Fibroblast of the conjunctiva (primary cell): ENCODE data around the gene SRSF10.
A peak's percentile ranks its signal among the peaks of the same experiment; 100 is the strongest.
"Not testable (repeated sequence)": the region's sequence is repeated elsewhere in the genome, so short reads cannot be mapped to it uniquely, and the experiment has no call there.

ENCODE experiments used
- DNase-seq: peaks from one replicate; pipeline ENCODE4 v3.0.0-alpha.2; 2010; ENCODE audit warnings: low read depth

SRSF10 gene

DNA sequence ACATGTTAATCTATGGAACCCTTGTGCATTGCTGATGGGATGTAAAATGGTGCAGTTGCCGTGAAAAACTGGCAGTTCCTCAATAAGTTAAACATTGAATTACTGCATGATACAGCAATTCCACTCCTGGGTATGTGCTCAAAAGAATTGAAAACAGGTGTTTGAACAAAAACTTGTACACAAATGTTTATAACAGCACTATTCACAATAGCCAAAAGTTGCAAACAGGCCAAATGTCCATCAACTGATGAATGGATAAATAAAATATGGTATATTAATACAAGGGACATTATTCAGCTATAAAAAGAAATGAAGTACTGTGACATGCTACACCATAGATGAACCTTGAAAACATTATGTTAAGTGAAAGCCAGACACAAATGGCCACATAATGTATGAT lies 17.7 kb upstream of the SRSF10 start:
- DNase-seq = no peak

DNA sequence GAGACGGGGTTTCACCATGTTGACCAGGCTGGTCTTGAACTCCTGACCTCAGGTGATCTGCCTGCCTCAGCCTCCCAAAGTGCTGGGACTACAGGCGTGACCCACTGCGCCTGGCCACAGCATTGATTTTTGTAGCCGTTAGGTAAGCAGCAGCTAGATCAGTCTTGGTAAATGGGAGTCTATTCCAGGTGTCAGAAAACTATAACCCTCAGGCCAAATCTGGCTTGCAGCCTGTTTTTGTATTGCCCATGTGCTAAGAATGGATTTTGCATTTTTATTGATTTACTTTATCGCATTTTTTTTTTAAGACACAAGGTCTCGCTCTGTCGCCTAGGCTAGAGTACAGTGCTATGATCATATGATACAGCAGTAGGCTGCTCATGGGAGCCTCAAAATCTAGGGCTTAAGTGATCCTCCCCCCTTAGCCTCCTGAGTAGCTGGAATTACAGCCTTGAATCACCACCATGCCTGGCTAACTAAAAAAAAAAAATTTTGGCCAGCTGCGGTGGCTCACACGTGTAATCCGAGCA lies 16.6 kb upstream of the SRSF10 start:
- no peak for DNase-seq

DNA sequence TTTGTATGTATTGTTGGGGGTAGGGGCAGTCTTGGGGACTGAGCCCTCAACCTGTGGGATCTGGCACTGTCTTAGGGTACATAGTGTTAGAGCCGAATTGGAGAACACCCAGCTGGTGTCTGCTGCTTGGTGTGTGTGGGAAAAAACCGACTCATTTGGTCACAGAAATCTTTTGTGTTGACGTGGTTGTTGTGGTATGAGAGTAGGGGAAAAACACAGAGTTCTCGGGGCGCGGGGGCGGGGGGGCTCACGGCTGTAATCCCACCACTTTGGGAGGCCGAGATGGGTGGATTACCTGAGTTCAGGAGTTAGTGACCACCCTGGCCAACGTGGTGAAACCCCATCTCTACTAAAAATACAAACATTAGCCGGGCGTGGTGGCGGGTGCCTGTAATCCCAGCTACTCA lies 15.3 kb upstream of the SRSF10 start:
- DNase-seq = no peak

DNA sequence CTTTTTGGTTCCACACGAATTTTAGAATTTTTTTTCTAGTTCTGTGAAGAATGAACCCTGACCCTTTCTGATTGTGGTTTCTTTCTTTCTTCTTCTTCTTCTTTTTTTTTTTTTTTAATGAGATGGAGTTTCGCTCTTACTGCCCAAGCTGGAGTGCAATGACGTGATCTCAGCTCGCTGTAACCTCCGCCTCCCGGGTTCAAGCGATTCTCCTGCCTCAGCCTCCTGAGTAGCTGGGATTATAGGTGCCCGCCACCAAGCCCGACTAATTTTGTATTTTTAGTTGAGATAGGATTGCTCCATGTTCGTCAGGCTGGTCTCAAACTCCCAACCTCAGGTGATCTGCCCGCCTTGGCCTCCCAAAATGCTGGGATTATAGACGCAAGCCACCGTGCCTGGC lies 11.9 kb upstream of the SRSF10 start:
- not testable (repeated sequence) for DNase-seq

DNA sequence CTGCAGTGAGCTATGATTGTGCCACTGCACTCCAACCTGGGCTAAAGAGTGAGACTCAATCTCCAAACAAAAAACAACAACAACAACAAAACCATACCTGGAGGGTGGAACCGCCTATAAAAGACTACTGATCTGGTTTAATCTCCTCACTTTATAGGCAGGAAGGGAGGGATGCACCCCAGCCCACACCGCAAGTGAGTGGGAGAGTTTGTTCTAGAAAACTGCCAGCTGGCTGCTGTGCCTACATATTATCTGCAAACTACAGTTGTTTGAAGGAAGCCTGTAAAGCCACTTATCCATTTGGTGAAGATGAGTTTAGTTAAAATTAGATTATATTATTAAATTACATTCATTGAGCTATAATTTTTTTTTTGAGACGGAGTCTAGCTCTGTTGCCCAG lies 9.1 kb upstream of the SRSF10 start:
- DNase-seq = no peak

DNA sequence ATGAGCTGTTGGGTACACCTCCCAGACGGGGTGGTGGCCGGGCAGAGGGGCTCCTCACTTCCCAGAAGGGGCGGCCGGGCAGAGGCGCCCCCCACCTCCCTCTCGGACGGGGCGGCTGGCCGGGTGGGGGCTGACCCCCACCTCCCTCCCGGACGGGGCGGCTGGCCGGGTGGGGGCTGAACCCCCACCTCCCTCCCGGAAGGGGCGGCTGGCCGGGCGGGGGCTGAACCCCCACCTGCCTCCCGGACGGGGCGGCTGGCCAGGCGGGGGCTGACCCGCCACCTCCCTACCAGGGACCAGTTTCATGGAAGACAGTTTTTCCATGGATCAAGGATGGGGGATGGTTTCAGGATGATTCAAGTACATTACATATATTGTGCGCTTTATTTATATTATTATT lies 6.9 kb upstream of the SRSF10 start:
- not testable (repeated sequence) for DNase-seq

DNA sequence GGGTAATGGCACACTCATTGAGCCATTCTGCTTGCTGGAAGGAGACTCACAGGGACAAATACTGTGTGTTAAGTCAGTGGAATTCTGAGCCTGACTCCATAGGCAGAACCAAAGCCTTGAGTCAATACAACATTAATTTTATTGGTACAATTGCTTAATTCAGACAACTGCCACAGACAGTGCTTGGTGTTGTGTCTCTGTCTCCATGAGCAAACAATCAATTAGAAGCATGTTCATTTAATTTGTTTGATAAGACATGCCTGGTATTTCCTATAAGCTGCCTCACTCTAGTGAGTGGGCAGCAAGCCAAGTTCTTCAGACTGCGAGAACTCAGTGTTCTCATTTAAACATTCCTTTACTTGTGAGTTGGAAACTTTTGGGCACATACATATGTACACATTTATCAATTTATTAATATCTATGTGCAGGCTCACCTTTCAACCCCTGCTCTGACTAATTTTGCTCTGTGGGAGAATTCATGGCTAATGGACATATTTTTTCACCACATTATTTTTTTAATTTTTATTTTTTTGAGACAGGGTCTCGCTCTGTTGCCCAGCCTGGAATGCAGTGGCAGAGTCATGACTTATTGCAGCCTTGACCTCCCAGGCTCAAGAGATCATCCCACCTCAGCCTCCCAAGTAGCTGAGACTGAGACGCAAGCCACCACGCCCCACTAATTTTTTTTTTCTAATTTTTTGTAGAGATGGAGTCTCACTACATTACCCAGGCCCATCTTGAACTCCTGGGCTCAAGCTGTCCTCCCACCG lies 4.5 kb upstream of the SRSF10 start:
- peak; percentile 57 for DNase-seq

DNA sequence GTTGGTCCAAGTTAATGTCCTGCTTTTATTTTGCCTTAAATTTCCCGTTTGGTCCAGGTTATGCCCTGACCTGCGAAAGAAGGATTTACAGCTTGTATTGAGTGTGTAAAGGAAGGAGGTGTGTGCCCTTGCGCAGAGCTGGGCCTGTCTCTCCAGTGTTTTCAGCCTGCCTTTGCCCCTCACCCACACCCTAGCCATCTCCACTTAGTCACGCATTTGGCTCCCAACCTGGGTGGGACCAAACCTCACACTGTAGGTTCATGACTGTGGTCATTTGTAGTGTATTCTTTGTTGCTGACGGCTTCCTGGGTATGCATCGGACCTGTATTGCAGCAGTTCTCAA lies 572 bp upstream of the SRSF10 start:
- DNase-seq = peak; percentile 28

DNA sequence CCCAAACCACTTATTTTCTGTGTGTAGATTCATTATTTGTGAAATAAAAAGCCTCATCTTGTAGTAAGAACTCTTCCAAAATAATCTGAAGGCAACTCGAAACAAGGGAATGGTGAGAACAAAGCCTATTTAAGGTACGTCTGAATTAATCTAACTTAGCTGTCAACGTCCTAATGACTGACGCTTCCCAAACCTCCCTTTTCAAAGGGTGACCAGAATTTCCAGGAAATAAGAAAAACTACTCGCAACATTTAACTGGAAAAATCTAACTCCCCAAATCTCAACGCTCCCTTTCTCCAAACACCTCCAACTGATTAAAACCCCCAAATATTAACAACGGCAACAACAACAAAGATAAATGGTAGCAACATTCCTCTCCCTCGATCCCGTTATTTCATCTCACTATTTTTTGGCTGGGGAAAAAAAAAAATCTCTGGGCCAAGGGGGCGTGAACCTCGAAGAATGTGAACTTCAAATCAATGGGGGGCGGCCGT lies 693 bp downstream of the SRSF10 start:
- no peak for DNase-seq

DNA sequence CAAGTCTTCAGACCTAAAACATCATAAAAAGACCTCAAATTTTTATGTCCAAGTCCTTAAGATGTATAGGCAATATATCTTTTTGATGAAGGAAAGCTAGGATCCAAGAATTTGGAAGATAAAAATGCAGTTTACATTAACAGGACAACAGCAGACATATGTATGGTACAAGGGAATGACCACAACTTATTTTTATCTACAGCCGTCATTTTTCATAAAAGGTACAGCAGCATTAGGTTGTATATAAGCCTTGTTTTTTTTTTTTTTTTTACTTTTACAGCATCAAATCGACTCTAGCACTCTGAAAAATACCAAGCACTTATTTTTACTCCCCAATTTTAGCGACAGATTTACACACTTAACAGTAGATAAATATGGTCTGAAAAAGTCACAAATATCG lies 1.3 kb downstream of the SRSF10 start:
- no peak for DNase-seq

DNA sequence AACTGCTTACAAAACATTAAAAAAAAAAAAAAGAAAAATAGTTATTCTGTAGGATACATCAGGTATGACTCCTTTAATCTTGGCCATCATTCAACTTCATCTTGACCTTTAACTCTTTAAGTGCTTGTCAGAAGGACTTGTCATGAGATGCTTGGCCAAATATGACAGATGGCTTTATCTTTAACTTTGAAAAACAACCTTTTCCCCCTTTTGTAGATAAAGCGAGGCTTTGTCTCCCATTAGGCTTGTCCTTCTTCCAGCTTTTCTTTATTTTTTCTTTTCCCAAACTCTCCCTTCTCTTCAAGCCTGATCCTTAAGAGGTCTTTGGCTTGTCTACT lies 2.3 kb downstream of the SRSF10 start:
- no peak for DNase-seq

DNA sequence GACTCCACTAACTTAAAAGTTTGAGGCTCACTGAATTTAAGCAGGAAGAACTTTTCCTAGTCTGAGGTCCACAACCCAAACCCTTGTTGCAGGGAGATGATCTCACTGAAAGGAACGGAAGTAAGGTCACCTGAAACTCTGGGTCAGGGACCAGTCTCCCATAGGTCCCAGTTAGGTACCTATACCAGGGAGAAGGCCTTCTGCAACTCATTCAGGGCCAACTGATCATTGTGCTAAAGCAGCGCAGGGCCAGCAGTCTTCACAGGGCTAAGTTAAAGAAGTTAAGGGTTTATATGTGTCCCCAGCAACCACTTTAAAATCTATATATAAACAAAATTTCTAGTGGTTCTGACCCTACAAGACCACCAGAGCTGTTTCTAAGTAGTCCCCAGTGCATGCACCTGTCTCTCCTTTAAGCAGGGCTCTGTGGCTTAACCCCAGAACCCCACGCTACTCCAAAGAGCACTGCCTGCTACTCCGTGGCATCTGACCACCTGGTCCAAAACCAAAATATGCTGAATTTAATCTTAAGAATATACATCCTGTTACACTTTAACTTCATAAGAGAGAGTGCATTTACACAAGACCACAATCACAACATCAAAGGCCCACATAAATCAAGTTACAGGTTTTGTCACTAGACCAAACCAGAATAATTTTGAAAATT lies 2.8 kb downstream of the SRSF10 start:
- no peak for DNase-seq

DNA sequence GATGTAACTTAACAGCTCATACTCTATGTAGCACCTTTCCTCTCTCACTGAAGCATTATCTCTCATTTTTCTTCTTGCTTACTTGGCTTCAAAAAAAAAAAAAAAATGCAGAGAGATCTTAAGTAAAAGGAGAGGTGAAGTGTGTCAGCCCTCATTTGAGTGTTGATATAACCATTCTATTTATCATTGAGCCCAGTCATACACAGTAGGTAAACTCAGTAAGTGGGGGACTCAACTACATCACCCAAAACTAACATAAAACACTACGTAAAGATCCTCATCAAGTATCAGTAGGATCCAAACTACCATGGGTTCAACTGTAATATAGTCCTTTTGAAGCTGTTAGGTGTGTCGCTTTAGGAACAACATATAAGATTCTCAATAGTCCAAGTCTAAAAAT lies 12.3 kb downstream of the SRSF10 start:
- DNase-seq = no peak

DNA sequence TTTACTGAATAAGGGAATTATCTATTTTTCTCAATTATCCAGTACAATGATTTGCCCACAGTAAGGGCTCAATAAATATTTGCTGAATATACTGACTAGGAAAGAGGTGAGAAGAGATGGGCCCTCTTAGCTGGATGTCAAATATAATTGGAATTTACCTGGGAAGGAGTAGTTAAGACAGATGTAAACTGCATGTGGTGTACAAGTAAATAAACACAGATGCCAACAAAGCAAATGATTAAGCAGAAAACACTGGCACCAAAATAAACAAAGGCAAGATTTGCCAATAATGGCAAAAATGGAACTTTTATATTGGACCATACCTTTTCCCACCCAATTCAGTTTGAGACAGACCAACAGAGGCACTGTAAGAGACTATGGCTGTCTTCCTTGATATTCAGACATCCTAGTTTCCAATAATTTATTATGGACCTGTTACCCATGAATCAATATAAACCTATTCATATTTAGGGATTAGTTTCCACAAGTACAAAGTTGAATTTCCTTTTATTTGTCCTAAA lies 13.1 kb downstream of the SRSF10 start:
- no peak for DNase-seq

DNA sequence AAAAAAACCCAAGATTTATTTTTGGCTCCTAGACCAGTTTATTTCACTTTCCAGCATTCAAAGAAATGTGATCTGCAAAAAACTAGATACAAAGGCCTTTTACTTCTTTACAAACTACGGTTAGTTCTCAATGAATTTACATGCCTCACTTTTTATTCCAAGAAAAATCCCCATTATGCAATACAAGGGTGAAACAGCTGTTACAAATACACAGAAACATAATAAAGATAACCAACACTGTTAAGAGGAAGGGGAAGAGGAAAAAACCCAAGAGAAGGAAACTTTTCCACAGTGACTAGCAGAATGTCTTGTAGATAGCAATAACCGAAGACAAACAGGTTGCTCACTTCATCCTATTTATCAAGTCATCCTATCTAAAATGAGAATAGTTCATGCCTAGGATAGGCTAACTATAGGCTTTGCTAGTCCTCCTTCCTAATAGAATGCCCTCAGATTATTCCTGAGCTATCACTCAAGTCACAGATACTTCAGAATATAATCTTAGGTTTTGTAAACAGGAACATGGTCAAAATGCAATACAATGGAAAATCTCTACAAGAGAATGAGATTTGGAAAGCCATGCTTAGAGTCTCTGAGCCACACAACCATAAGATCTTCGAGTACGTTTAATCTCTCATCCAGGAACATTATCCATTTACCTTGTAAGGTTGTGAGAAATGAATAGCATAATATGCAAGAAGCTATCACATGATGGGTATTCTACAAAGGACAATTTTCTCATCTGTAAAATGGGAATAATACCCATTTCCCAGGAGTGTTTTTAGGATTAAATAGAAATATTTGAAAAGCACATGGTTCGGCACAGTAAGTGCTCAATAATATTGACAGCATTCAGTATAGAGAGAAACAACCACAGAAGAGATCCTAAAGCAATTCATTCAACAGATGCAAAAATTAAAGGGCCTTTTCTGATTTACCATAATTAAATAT lies 15.1 kb downstream of the SRSF10 start:
- no peak for DNase-seq

DNA sequence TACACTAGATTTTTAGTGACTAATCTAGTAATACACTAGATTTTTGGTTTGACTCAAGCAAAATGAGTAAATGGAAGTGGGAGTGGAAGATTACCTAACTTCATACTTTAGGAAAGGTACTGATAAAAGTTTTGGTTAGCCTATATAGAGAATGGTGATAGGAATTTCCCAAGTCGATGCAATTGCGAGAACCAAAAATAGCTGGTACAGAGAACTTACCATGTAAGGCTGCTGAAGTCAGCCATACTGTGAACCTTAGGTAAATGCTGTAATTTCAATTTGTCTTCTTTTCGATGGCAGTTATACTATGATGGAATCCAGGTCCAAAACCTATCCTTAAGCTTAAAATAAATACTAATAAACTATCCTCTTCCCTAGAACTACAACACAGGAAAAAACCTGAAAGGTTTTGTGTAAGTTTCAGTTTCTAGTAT lies 15.9 kb downstream of the SRSF10 start:
- DNase-seq = no peak

DNA sequence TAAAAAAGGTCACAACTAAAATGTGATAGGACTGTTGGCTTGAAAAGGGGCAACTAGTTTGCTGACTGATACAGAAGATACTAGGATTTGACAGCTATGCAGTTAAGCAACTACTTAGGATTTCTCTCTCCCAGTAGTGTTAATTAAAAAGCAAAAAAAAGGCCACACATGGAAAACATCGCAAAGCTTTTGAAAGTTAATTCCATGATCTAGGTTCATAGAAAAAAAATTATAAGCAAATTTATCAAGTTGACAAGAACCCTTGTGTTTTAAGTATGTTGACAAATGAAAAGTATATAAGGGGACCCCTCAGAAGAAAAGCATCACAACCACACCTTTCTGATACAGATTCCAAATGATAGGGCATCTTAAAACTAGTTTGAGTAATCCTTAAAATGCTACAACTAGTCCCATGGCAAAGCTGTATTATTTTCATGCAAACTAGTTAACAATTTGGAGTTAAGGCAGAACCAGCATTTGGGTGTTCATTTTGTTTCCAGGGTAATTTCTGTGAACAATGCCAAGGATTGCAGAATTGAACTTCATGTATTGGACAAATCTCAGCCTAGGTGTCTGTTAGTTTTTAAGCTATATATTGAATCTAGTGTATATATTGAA lies 16.4 kb downstream of the SRSF10 start:
- no peak for DNase-seq

DNA sequence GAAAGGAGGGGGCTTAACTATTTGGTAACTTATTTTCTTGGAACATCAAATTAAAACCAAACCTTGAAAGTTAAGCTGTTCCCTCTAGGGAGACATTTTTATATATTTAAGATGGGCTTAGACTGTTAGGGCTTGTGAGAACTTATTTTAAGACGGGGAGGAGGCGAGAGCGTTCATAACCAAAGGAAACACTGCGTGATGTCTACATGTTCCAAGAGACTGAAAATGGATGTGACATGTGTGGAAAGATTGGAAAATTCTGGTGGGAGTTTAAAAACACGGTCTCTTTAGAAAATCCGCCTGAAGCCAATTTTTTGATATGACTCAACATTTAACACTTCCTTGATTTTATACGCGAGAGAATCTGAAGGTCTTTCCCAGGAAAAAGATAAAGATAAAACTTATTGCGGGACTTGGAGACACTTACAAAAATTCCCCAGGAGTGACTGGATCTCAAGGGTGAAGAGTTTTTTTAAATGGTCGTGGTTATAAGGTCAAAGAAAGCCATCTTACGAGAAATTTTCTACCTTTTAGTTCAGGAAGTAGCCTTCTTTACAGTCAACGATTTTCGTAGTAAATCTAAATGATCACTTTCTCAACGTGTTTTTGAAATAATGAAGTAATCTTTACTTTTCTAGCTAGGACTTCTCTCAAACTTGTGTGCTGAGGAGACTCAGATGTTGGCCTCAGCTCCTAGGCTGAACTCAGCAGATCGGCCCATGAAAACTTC lies 19.7 kb downstream of the SRSF10 start:
- no peak for DNase-seq

DNA sequence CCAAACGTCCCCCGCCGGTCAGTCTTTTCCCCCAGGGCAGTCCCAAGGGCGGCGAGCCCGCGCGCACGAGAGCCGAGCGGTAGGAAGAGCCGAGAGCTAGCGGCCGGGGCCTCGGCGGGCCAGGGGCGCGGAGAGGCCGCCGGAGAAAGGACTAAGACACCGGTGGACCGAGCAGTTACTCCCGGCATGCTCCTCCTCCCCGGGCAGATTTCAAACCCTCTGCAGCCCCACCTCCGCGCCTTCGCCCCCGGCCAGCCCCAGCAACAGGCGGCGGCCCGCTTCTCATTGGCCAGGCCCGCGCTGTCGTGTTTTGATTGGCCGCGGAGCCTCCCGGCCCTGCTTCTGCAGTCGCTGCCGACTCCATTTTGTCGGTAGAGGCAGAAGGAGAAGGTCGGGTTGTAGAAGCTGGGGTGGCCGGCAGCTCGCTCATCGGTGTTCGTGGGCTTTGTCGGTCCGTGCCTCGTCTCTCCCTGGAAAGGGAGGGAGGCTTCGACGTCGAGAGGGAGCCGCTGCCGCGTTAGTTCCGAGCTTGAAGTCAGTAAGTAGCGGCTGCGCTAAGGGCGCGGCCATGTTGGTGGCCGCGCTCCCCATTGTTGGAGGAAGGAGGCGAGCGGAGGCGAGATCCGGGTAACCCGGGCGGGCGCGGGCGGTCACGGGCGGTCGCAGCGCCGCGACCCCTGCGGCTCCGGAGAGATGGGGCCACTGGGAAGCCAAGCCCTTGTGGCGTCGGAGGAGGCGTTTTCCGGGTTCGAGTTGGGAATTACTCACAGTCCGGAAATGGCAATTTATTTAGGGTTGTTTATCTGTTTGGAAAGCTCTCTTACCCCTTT lies 20.5 kb downstream of the SRSF10 start, which contains the start of gene PNRC2:
Gene PNRC2, plus strand, starts transcription at position 368 of the 830 bp plus-strand sequence. CDS start 1,630 bp downstream, outside the sequence.
- DNase-seq = peak; percentile 94
